SK-N-SH treated with all-trans-retinoic acid at 6 μM for 48 hours (cell line): ENCODE data around the gene GPANK1.

Experiments used
- ATAC-seq: fragments of 200-7000 bp; cut with Tn5 transposase; 3 replicates; pipeline ENCODE4 v1.9.1; 2020; ENCODE audit warnings: mild to moderate bottlenecking, moderate library complexity
- ARNTL ChIP-seq: fragments of 450-650 bp; formaldehyde crosslinking; IDR thresholded peaks from 2 replicates; pipeline ENCODE4 v1.5.0; 2020; ENCODE audit warnings: low read depth, mild to moderate bottlenecking, moderate library complexity, borderline replicate concordance
- BACH2 ChIP-seq: fragments of 250-450 bp; sonication (Bioruptor Pico); IDR thresholded peaks from 2 replicates; pipeline ENCODE4 v1.9.0; 2021; ENCODE audit warnings: mild to moderate bottlenecking, borderline replicate concordance
- CREB5 ChIP-seq: fragments of 250-450 bp; sonication (Bioruptor Pico); IDR thresholded peaks from 2 replicates; pipeline ENCODE4 v1.5.1; 2020; ENCODE audit warnings: low read depth, mild to moderate bottlenecking, moderate library complexity
- CSDC2 ChIP-seq: fragments of 250-450 bp; sonication (Bioruptor Pico); IDR thresholded peaks from 2 replicates; pipeline ENCODE4 v1.5.0; 2020; ENCODE audit warnings: mild to moderate bottlenecking, moderate library complexity
- CSRNP3 ChIP-seq: fragments of 250-450 bp; sonication (Bioruptor Pico); IDR thresholded peaks from 2 replicates; pipeline ENCODE4 v1.5.1; 2021; ENCODE audit warnings: mild to moderate bottlenecking, moderate library complexity
- ESRRG ChIP-seq: fragments of 250-450 bp; sonication (Bioruptor Pico); IDR thresholded peaks from 2 replicates; pipeline ENCODE4 v1.6.1; 2021; ENCODE audit warnings: mild to moderate bottlenecking
- GLIS3 ChIP-seq: fragments of 250-450 bp; sonication (Bioruptor Pico); IDR thresholded peaks from 2 replicates; pipeline ENCODE4 v1.5.0; 2020; ENCODE audit warnings: mild to moderate bottlenecking, moderate library complexity
- ISL1 ChIP-seq: fragments of 250-450 bp; sonication (Bioruptor Pico); IDR thresholded peaks from 2 replicates; pipeline ENCODE4 v2.1.2; 2022; ENCODE audit warnings: mild to moderate bottlenecking, moderate library complexity
- OSR1 ChIP-seq: fragments of 250-450 bp; sonication (Bioruptor Pico); IDR thresholded peaks from 2 replicates; pipeline ENCODE4 v1.8.0; 2022; ENCODE audit warnings: moderate library complexity, mild to moderate bottlenecking, inconsistent platforms
- PPARA ChIP-seq: fragments of 250-450 bp; sonication (Bioruptor Pico); IDR thresholded peaks from 2 replicates; pipeline ENCODE4 v1.5.0; 2020; ENCODE audit warnings: mild to moderate bottlenecking, borderline replicate concordance
- RARB ChIP-seq: fragments of 250-450 bp; sonication (Bioruptor Pico); IDR thresholded peaks from 2 replicates; pipeline ENCODE4 v1.8.0; 2021; ENCODE audit warnings: mild to moderate bottlenecking, moderate library complexity
- SNAI2 ChIP-seq: fragments of 250-450 bp; sonication (Bioruptor Pico); IDR thresholded peaks from 2 replicates; pipeline ENCODE4 v1.5.0; 2020; ENCODE audit warnings: mild to moderate bottlenecking, moderate library complexity
- TCF4 ChIP-seq: fragments of 250-450 bp; sonication (Bioruptor Pico); IDR thresholded peaks from 2 replicates; pipeline ENCODE4 v1.8.0; 2021; ENCODE audit warnings: mild to moderate bottlenecking, moderate library complexity, borderline replicate concordance
- TOX ChIP-seq: fragments of 250-450 bp; sonication (Bioruptor Pico); IDR thresholded peaks from 2 replicates; pipeline ENCODE4 v1.8.0; 2021; ENCODE audit warnings: mild to moderate bottlenecking, moderate library complexity, borderline replicate concordance
- ZFP3 ChIP-seq: fragments of 250-450 bp; sonication (Bioruptor Pico); IDR thresholded peaks from 2 replicates; pipeline ENCODE4 v1.5.0; 2020; ENCODE audit warnings: mild to moderate bottlenecking, moderate library complexity
- ZFP30 ChIP-seq: fragments of 450-650 bp; formaldehyde crosslinking; IDR thresholded peaks from 2 replicates; pipeline ENCODE4 v1.5.0; 2022; ENCODE audit warnings: mild to moderate bottlenecking, moderate library complexity
- ZNF565 ChIP-seq: fragments of 450-650 bp; formaldehyde crosslinking; conservative IDR thresholded peaks from 2 replicates; pipeline ENCODE4 v1.5.0; 2020; ENCODE audit warnings: low read depth, mild to moderate bottlenecking, moderate library complexity
- ZNF8 ChIP-seq: fragments of 450-650 bp; formaldehyde crosslinking; IDR thresholded peaks from 2 replicates; pipeline ENCODE4 v1.5.0; 2020; ENCODE audit warnings: mild to moderate bottlenecking, moderate library complexity
- TF ChIP-seq, protein P1 (sequence below): fragments of 250-450 bp; sonication (Bioruptor Pico); IDR thresholded peaks from 2 replicates; pipeline ENCODE4 v1.8.0; 2020; ENCODE audit warnings: mild to moderate bottlenecking, moderate library complexity, borderline replicate concordance
- TF ChIP-seq, protein P2 (sequence below): fragments of 250-450 bp; sonication (Bioruptor Pico); IDR thresholded peaks from 2 replicates; pipeline ENCODE4 v1.5.0; 2020; ENCODE audit warnings: mild to moderate bottlenecking, moderate library complexity
- TF ChIP-seq, protein P3 (sequence below): fragments of 250-450 bp; sonication (Bioruptor Pico); IDR thresholded peaks from 2 replicates; pipeline ENCODE4 v1.8.0; 2021; ENCODE audit warnings: low read depth, mild to moderate bottlenecking, moderate library complexity, borderline replicate concordance

Gene GPANK1

DNA sequence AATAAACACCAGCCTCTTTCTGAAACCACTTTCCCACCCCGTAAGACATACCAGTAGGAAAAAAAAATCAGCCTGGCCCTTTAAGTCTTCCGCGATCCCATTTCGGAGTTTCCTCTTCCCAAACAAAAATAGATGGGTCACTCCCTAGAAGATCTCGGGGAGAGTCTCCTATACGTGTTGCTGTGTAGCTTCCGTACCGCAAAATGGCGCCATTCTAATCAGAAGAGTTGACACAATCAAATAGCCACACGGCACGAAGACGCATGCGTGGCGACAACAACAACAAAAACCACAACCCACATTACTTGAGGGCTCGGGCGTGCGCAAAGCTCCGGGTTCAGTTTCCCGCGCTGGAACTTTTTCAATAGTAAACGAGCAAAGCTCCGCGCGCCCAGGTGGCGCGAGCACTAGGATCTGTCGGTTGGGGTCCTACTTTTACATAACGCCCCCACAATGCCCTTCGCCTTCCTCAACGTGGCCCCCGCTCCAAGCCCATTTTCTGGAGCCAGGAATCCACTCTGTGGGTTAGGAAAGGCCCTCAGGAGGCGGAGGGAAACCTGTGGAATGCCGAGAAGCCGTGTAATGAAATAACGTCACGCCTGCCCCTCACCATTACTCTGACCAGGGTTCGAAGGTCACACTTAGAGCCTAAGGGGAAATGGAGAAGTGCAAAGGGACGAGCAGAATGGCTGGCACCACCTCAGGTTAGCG lies at the start of gene GPANK1:
TSS of gene GPANK1 (minus strand) at position 208 of the 711 bp plus-strand sequence. CDS start 519 bp downstream, outside the sequence.
- ATAC-seq = peak; percentile 71
- no peak for TF ChIP-seq TCF4 (CRISPR knock-in tag)
- TF ChIP-seq ZNF565 (CRISPR knock-in tag) = no peak
- TF ChIP-seq CREB5 (CRISPR knock-in tag) = no peak

GRCh38 chr6:31713991-31714684 lies 49.3 kb upstream of the GPANK1 start:
- no peak for ATAC-seq

GRCh38 chr6:31713465-31713864 lies 48.7 kb upstream of the GPANK1 start:
- TF ChIP-seq CSDC2 (CRISPR knock-in tag) (no peak), BACH2 (CRISPR knock-in tag) (no peak), ESRRG (CRISPR knock-in tag) (no peak), ZNF8 (no peak), ZFP3 (CRISPR knock-in tag) (no peak)
- TF ChIP-seq, protein P1, sequence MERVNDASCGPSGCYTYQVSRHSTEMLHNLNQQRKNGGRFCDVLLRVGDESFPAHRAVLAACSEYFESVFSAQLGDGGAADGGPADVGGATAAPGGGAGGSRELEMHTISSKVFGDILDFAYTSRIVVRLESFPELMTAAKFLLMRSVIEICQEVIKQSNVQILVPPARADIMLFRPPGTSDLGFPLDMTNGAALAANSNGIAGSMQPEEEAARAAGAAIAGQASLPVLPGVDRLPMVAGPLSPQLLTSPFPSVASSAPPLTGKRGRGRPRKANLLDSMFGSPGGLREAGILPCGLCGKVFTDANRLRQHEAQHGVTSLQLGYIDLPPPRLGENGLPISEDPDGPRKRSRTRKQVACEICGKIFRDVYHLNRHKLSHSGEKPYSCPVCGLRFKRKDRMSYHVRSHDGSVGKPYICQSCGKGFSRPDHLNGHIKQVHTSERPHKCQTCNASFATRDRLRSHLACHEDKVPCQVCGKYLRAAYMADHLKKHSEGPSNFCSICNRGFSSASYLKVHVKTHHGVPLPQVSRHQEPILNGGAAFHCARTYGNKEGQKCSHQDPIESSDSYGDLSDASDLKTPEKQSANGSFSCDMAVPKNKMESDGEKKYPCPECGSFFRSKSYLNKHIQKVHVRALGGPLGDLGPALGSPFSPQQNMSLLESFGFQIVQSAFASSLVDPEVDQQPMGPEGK (CRISPR knock-in tag) = no peak
- TF ChIP-seq, all 23 proteins: peak for 0
- no peak for ATAC-seq

More at GRCh38 chr6:31713991-31714684, 49.3 kb upstream of the GPANK1 start:
- TF ChIP-seq ZFP3 (CRISPR knock-in tag) (no peak), OSR1 (CRISPR knock-in tag) (no peak), ZFP30 (CRISPR knock-in tag) (no peak), ESRRG (CRISPR knock-in tag) (no peak), CSDC2 (CRISPR knock-in tag) (no peak), ZNF8 (no peak), CREB5 (CRISPR knock-in tag) (no peak), TOX (CRISPR knock-in tag) (no peak), SNAI2 (no peak)

DNA sequence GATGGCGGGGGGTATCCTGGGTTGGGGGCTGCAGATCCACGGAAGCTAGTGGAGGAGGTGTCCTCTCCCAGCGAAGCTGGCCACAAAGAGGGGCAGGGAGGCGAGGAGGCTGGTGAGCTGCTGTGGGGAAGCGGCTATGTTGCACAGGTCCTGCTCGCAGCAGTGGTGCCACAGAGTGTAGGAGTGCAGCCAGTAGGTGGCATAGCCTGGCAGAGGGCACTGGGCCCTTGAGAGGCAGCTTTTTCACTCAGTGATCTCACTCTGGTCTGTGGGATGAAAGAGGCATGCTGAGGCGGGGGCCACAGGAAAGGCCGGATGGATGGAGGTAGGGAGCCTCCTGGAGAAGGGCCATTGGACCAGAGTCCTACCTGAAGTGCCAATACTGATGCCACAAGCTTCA lies 47.5 kb upstream of the GPANK1 start:
- ATAC-seq = peak; percentile 77
- TF ChIP-seq TCF4 (CRISPR knock-in tag) = no peak
- no peak for TF ChIP-seq ARNTL (CRISPR knock-in tag)
- no peak for TF ChIP-seq ZFP30 (CRISPR knock-in tag)
- TF ChIP-seq, protein P2, sequence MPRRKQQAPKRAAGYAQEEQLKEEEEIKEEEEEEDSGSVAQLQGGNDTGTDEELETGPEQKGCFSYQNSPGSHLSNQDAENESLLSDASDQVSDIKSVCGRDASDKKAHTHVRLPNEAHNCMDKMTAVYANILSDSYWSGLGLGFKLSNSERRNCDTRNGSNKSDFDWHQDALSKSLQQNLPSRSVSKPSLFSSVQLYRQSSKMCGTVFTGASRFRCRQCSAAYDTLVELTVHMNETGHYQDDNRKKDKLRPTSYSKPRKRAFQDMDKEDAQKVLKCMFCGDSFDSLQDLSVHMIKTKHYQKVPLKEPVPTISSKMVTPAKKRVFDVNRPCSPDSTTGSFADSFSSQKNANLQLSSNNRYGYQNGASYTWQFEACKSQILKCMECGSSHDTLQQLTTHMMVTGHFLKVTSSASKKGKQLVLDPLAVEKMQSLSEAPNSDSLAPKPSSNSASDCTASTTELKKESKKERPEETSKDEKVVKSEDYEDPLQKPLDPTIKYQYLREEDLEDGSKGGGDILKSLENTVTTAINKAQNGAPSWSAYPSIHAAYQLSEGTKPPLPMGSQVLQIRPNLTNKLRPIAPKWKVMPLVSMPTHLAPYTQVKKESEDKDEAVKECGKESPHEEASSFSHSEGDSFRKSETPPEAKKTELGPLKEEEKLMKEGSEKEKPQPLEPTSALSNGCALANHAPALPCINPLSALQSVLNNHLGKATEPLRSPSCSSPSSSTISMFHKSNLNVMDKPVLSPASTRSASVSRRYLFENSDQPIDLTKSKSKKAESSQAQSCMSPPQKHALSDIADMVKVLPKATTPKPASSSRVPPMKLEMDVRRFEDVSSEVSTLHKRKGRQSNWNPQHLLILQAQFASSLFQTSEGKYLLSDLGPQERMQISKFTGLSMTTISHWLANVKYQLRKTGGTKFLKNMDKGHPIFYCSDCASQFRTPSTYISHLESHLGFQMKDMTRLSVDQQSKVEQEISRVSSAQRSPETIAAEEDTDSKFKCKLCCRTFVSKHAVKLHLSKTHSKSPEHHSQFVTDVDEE (CRISPR knock-in tag) = no peak
- no peak for TF ChIP-seq CSDC2 (CRISPR knock-in tag)

- no peak for ATAC-seq
- no peak for TF ChIP-seq BACH2 (CRISPR knock-in tag)
- TF ChIP-seq GLIS3 (CRISPR knock-in tag) = no peak
- TF ChIP-seq ZFP30 (CRISPR knock-in tag) = no peak
- no peak for TF ChIP-seq PPARA (CRISPR knock-in tag)
- no peak for TF ChIP-seq TCF4 (CRISPR knock-in tag)
- no peak for TF ChIP-seq OSR1 (CRISPR knock-in tag)
- no peak for TF ChIP-seq ZNF565 (CRISPR knock-in tag)
- TF ChIP-seq ZNF8 = no peak
- TF ChIP-seq CSRNP3 (CRISPR knock-in tag) = no peak
- no peak for TF ChIP-seq CSDC2 (CRISPR knock-in tag)
- no peak for TF ChIP-seq ISL1
- TF ChIP-seq, protein P3, sequence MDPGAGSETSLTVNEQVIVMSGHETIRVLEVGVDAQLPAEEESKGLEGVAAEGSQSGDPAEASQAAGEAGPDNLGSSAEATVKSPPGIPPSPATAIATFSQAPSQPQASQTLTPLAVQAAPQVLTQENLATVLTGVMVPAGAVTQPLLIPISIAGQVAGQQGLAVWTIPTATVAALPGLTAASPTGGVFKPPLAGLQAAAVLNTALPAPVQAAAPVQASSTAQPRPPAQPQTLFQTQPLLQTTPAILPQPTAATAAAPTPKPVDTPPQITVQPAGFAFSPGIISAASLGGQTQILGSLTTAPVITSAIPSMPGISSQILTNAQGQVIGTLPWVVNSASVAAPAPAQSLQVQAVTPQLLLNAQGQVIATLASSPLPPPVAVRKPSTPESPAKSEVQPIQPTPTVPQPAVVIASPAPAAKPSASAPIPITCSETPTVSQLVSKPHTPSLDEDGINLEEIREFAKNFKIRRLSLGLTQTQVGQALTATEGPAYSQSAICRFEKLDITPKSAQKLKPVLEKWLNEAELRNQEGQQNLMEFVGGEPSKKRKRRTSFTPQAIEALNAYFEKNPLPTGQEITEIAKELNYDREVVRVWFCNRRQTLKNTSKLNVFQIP (CRISPR knock-in tag) = no peak
- no peak for TF ChIP-seq RARB
- TF ChIP-seq ZFP3 (CRISPR knock-in tag) = no peak
Observed at GRCh38 chr6:31711233-31711632, 46.4 kb upstream of the GPANK1 start.
